Measurements from ENCODE around the gene LDHAL6B. TPM values are rescaled to one million over a fixed set of nuclear protein-coding genes. Genes with fewer than 3 reads are reported as not detected.

Gene LDHAL6B
- total and polyA plus RNA-seq, 2 of the 8 experiments (the other 6 are each of a cell fraction or from before 2014, with no cell fraction given) = not detected

MicroRNAs within 50 kb of the gene (microRNA counts, 767-probe panel; counts per million panel counts)
- 879 counts per million, percentile 95 among the panel's probes with 10 or more counts for microRNA hsa-miR-2116-5p

Small RNA genes lying within 50 kb of the gene (microRNA-seq; reads per million reads assigned to microRNA genes)
- 0.61 to 0.69 reads per million in 2 experiments for gene MIR2116 (ENCODE audit: borderline microRNAs expressed in 2 of 2, borderline number of aligned reads in 2 of 2, borderline replicate concordance in 1 of 2)

Small RNA genes lying within 50 kb of the gene (small RNA-seq; reads per million reads assigned to genes)
- 6.2 reads per million, percentile 69 among the genes with 10 or more reads in this experiment for gene MIR2116 (ENCODE audit: insufficient read depth)
- gene RNU4-80P (ENCODE audit: insufficient read depth) = not detected

Other genes with a start within 250 kb of the LDHAL6B start
- 26.6 and 29.1 TPM in 2 replicates for gene RNF111, start 219.2 kb upstream of the LDHAL6B start, total RNA-seq (2021; fragmentation: NEBNext Ultra II Directional; extraction: Animal tissue kit (Norgen Biotek cat#: 25700))
- 11.7 and 18.5 TPM in 2 replicates for gene RNF111, start 219.2 kb upstream of the LDHAL6B start, polyA plus RNA-seq (2011; rRNA removed)
- 92.1 and 93.6 TPM in 2 replicates for gene CCNB2, start 101.7 kb upstream of the LDHAL6B start, total RNA-seq (2021; fragmentation: NEBNext Ultra II Directional; extraction: Animal tissue kit (Norgen Biotek cat#: 25700))
- 70.7 and 76.0 TPM in 2 replicates for gene CCNB2, start 101.7 kb upstream of the LDHAL6B start, polyA plus RNA-seq (2011; rRNA removed)
- 138 and 142 TPM in 2 replicates for gene MYO1E, start 166.0 kb downstream of the LDHAL6B start, total RNA-seq (2021; fragmentation: NEBNext Ultra II Directional; extraction: Animal tissue kit (Norgen Biotek cat#: 25700))
- gene MYO1E, start 166.0 kb downstream of the LDHAL6B start, polyA plus RNA-seq (2011; rRNA removed) = 19.6 and 43.4 TPM in 2 replicates
- gene FAM81A, start 231.3 kb downstream of the LDHAL6B start, total RNA-seq (2021; fragmentation: NEBNext Ultra II Directional; extraction: Animal tissue kit (Norgen Biotek cat#: 25700)) = 2.0 and 3.0 TPM in 2 replicates
- 0.30 and 0.56 TPM in 2 replicates for gene FAM81A, start 231.3 kb downstream of the LDHAL6B start, polyA plus RNA-seq (2011; rRNA removed)

Data from H1 (cell line).